Measurements from ENCODE around the gene TSPAN9.

- TF ChIP-seq GATA2 (IDR thresholded peaks at IDR 0.05; ENCODE audit: low read depth, low read length) (peak; percentile 91), GATA3 (IDR thresholded peaks at IDR 0.05; ENCODE audit: low read depth, low read length) (no peak)
These were observed 127.8 kb downstream of the TSPAN9 start for GRCh38 chr12:3204730-3205531.

Data from SH-SY5Y (cell line).